Memory B cell (primary cell): ENCODE results near the gene RPS24.

ENCODE experiments used
- ATAC-seq: fragments of 150-1000 bp; cut with Tn5 transposase; 2 replicates; pipeline ENCODE4 v1.10.0; 2021; ENCODE audit warnings: low read depth, mild to moderate bottlenecking, moderate library complexity
- DNase-seq, 2 donors: peaks; one replicate each; pipeline ENCODE4 v3.0.0; 2022; ENCODE audit warnings: low spot score in 2 of 2
- H3K27ac Mint-ChIP-seq: one replicate; pipeline ENCODE4 v1.8.0; 2022; ENCODE audit warnings: mild to moderate bottlenecking, moderate library complexity, mixed read lengths
- H3K27me3 Mint-ChIP-seq: one replicate; pipeline ENCODE4 v1.8.0; 2022; ENCODE audit warnings: mixed read lengths
- H3K36me3 Mint-ChIP-seq: one replicate; pipeline ENCODE4 v1.8.0; 2022; ENCODE audit warnings: mild to moderate bottlenecking, mixed read lengths
- H3K4me1 Mint-ChIP-seq: one replicate; pipeline ENCODE4 v1.8.0; 2022; ENCODE audit warnings: mixed read lengths
- H3K4me3 Mint-ChIP-seq: one replicate; pipeline ENCODE4 v1.8.0; 2022; ENCODE audit warnings: mild to moderate bottlenecking, moderate library complexity, mixed read lengths
- H3K9me3 Mint-ChIP-seq: one replicate; pipeline ENCODE4 v1.8.0; 2022; ENCODE audit warnings: mixed read lengths

The RPS24 gene

GRCh38 chr10:78035933-78036583 is 2.4 kb downstream of the RPS24 start:
- no peak for ATAC-seq
- no peak for DNase-seq
- Mint-ChIP-seq H3K4me3 (peak overlapping the region; percentile 2), H3K36me3 (peaks cover 26% of the 10 kb centered on the region), H3K27ac (peak overlapping the region; percentile 88), H3K27me3 (no peaks in the 10 kb centered on the region), H3K4me1 (peaks cover 35% of the 10 kb centered on the region), H3K9me3 (no peaks in the 10 kb centered on the region)

GRCh38 chr10:78038105-78038504 is 4.4 kb downstream of the RPS24 start:
- DNase-seq: no peak
- peaks cover 41% of the 10 kb centered on the region for H3K4me1 Mint-ChIP-seq
- H3K27ac Mint-ChIP-seq: no peak overlapping the region
- no peak for ATAC-seq
- no peaks in the 10 kb centered on the region for H3K9me3 Mint-ChIP-seq
- H3K4me3 Mint-ChIP-seq: no peak overlapping the region
- no peaks in the 10 kb centered on the region for H3K27me3 Mint-ChIP-seq
- H3K36me3 Mint-ChIP-seq: peaks cover 44% of the 10 kb centered on the region

GRCh38 chr10:78038791-78039547 is 5.3 kb downstream of the RPS24 start:
- Mint-ChIP-seq H3K9me3 (no peaks in the 10 kb centered on the region), H3K4me3 (no peak overlapping the region), H3K4me1 (peaks cover 42% of the 10 kb centered on the region), H3K27me3 (no peaks in the 10 kb centered on the region), H3K27ac (no peak overlapping the region), H3K36me3 (peaks cover 44% of the 10 kb centered on the region)
- DNase-seq (no peak), ATAC-seq (no peak)

- no peaks in the 10 kb centered on the region for H3K9me3 Mint-ChIP-seq
- H3K4me1 Mint-ChIP-seq: peaks cover 43% of the 10 kb centered on the region
- no peaks in the 10 kb centered on the region for H3K27me3 Mint-ChIP-seq
- peak overlapping the region; percentile 55 for H3K27ac Mint-ChIP-seq
- H3K4me3 Mint-ChIP-seq: no peak overlapping the region
- peaks cover 44% of the 10 kb centered on the region for H3K36me3 Mint-ChIP-seq
- no peak for ATAC-seq
- no peak for DNase-seq
Measured at GRCh38 chr10:78039743-78040142, 6.1 kb downstream of the RPS24 start.

GRCh38 chr10:78041170-78042057 is 7.8 kb downstream of the RPS24 start:
- Mint-ChIP-seq H3K36me3 (peaks cover 38% of the 10 kb centered on the region), H3K27me3 (no peaks in the 10 kb centered on the region), H3K4me3 (no peak overlapping the region), H3K9me3 (no peaks in the 10 kb centered on the region), H3K27ac (no peak overlapping the region), H3K4me1 (peaks cover 38% of the 10 kb centered on the region)
- ATAC-seq (no peak), DNase-seq (no peak)

- H3K27ac Mint-ChIP-seq: peak overlapping the region; percentile 73
- peaks cover 31% of the 10 kb centered on the region for H3K36me3 Mint-ChIP-seq
- H3K27me3 Mint-ChIP-seq: no peaks in the 10 kb centered on the region
- H3K4me1 Mint-ChIP-seq: peaks cover 34% of the 10 kb centered on the region
- no peak for DNase-seq
- H3K9me3 Mint-ChIP-seq: no peaks in the 10 kb centered on the region
- H3K4me3 Mint-ChIP-seq: no peak overlapping the region
- ATAC-seq: no peak
Measured at GRCh38 chr10:78042058-78042751, 8.5 kb downstream of the RPS24 start.

GRCh38 chr10:78042752-78043104 is 9.1 kb downstream of the RPS24 start:
- Mint-ChIP-seq H3K36me3 (peaks cover 31% of the 10 kb centered on the region), H3K27ac (peak overlapping the region; percentile 73), H3K27me3 (no peaks in the 10 kb centered on the region), H3K4me3 (no peak overlapping the region), H3K9me3 (no peaks in the 10 kb centered on the region), H3K4me1 (peaks cover 36% of the 10 kb centered on the region)
- DNase-seq (no peak), ATAC-seq (no peak)

- Mint-ChIP-seq H3K4me3 (no peak overlapping the region), H3K27ac (peak overlapping the region; percentile 73), H3K4me1 (peaks cover 31% of the 10 kb centered on the region), H3K27me3 (no peaks in the 10 kb centered on the region), H3K9me3 (no peaks in the 10 kb centered on the region), H3K36me3 (peaks cover 30% of the 10 kb centered on the region)
- DNase-seq: no peak
- no peak for ATAC-seq
Measured at GRCh38 chr10:78044179-78044578, 10.5 kb downstream of the RPS24 start.

- DNase-seq (no peak), ATAC-seq (no peak)
- Mint-ChIP-seq H3K27me3 (no peaks in the 10 kb centered on the region), H3K4me1 (peaks cover 31% of the 10 kb centered on the region), H3K36me3 (peaks cover 26% of the 10 kb centered on the region), H3K9me3 (no peaks in the 10 kb centered on the region), H3K4me3 (no peak overlapping the region), H3K27ac (no peak overlapping the region)
Measured at GRCh38 chr10:78044699-78045098, 11.0 kb downstream of the RPS24 start.

GRCh38 chr10:78045237-78045636 is 11.6 kb downstream of the RPS24 start:
- no peaks in the 10 kb centered on the region for H3K27me3 Mint-ChIP-seq
- H3K4me1 Mint-ChIP-seq: peaks cover 28% of the 10 kb centered on the region
- peak; percentile 74 for ATAC-seq
- H3K36me3 Mint-ChIP-seq: peaks cover 24% of the 10 kb centered on the region
- H3K27ac Mint-ChIP-seq: no peak overlapping the region
- H3K9me3 Mint-ChIP-seq: no peaks in the 10 kb centered on the region
- peak in 1 of 2 donors; percentile 11 for DNase-seq
- no peak overlapping the region for H3K4me3 Mint-ChIP-seq

GRCh38 chr10:78045856-78046255 is 12.2 kb downstream of the RPS24 start:
- Mint-ChIP-seq H3K36me3 (peaks cover 21% of the 10 kb centered on the region), H3K27ac (no peak overlapping the region), H3K9me3 (no peaks in the 10 kb centered on the region), H3K27me3 (no peaks in the 10 kb centered on the region), H3K4me3 (no peak overlapping the region), H3K4me1 (peaks cover 26% of the 10 kb centered on the region)
- ATAC-seq (no peak), DNase-seq (no peak)

GRCh38 chr10:78046711-78047269 is 13.1 kb downstream of the RPS24 start:
- Mint-ChIP-seq H3K36me3 (peaks cover 11% of the 10 kb centered on the region), H3K4me3 (no peak overlapping the region)
- no peak for ATAC-seq

GRCh38 chr10:78047314-78047891 is 13.7 kb downstream of the RPS24 start:
- Mint-ChIP-seq H3K36me3 (peaks cover 7% of the 10 kb centered on the region), H3K27ac (no peak overlapping the region), H3K4me3 (no peak overlapping the region), H3K9me3 (no peaks in the 10 kb centered on the region), H3K4me1 (peaks cover 18% of the 10 kb centered on the region), H3K27me3 (no peaks in the 10 kb centered on the region)
- DNase-seq (peak; percentile 76 to 86), ATAC-seq (peak; percentile 79)

More at GRCh38 chr10:78046711-78047269, 13.1 kb downstream of the RPS24 start:
- Mint-ChIP-seq H3K9me3 (no peaks in the 10 kb centered on the region), H3K27ac (no peak overlapping the region), H3K4me1 (peaks cover 18% of the 10 kb centered on the region), H3K27me3 (no peaks in the 10 kb centered on the region)
- DNase-seq: no peak
